GM21367 (cell line): Measurements from ENCODE around the gene TMEM202.
A peak's percentile ranks its signal among the peaks of the same experiment; 100 is the strongest.
"Not testable (repeated sequence)": the region's sequence is repeated elsewhere in the genome, so short reads cannot be mapped to it uniquely, and the experiment has no call there.

Source experiments
- ATAC-seq: cut with Tn5 transposase; IDR thresholded peaks from one replicate; pipeline ENCODE4 v1.9.1; 2021; ENCODE audit not compliant: unreplicated experiment

TMEM202 gene, protein sequence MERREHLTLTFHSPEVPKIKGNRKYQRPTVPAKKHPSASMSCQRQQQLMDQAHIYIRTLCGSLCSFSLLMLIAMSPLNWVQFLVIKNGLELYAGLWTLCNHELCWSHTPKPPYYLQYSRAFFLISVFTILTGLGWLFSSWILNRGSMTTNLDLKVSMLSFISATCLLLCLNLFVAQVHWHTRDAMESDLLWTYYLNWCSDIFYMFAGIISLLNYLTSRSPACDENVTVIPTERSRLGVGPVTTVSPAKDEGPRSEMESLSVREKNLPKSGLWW

DNA sequence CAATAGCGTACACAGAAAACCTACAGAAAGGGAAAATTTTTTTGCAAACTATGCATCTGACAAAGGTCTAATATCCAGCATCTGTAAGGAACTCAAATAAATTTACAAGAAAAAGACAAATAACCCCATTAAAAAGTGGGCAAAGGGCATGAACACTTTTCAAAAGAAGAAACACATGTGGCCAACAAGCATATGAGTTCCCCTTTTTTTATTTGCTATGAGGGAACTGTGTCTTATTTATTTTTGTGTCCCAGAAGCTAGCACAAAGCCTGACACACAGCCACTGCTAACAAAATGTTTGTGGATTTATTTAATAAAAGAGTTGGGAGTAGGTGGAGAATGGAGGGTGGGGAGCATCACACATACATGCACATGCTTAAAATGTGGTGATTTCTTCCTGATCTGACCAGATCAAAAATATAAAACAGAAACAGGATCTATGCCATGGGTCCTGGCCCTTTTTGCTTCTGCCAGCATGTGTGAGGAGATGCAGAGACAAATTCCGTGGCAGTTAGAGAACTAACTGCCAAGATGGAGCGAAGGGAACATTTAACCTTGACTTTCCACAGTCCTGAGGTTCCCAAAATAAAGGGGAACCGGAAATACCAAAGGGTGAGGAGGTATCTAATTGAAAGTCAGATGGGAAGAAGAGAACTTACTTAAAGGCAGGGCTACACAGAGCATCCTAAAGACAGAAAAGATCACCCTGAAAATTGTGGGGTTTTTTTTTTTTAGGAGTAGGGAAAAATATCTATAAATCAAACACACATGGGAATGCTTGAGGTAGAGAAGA lies at the start of gene TMEM202:
Gene TMEM202, plus strand, starts transcription at position 510 of the 793 bp plus-strand sequence. Its CDS starts 22 bp downstream, at position 532.
- ATAC-seq: no peak

DNA sequence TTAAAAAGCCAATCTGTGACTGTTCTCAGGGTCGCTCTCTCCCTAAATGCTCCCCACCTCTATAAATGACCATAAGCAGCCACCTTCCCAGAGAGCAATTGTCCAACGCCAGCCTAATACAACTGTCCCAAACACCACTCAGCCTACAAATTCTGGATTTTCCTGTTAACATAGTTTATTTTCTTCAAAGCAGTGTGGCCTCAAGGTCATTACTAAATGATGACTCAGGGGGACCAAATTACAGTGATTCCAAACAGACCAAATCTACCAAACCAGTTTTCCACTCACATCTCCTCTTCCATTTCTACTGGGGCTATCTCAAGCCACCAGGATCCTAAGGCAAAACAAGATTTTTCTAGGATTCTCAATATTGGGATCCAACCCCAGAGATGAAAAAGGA lies 44.8 kb upstream of the TMEM202 start:
- no peak for ATAC-seq

DNA sequence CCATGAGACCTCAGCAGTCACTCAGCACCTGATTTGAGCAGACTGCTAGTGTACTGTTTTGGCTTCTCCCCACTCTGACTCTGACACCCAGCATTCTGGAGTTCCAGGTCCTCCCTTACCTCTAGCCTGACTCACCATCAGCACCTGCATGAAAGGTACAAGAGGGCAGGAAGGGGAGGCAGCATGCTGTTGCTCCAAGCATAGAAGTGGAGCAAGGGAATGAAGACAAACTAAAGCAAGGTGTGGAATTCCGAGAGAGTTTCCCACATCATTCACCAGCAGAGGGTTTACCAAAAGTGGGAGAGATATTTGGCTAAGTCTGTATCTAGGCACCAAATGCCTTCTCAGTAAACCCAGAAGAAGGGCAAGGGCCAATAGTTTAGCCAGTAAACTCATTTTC lies 43.6 kb upstream of the TMEM202 start:
- no peak for ATAC-seq

DNA sequence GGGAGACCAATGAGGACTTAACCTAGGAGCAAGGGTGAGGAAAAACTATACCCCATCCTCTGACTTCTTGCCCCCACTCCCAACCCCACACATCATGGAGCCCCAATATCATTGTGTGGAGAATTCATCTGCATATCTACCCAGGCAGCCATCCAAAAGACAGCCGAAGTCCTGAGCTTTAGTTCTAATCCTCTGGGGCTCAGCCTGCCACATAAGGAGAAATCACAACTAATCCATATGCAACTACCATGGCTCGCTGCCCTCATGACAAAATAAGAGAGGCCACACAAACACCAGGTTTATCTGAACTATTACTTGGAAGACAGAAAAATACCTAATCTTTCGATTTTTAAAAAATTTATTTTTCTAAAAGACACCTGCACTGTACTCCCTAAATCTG lies 40.0 kb upstream of the TMEM202 start:
- no peak for ATAC-seq

DNA sequence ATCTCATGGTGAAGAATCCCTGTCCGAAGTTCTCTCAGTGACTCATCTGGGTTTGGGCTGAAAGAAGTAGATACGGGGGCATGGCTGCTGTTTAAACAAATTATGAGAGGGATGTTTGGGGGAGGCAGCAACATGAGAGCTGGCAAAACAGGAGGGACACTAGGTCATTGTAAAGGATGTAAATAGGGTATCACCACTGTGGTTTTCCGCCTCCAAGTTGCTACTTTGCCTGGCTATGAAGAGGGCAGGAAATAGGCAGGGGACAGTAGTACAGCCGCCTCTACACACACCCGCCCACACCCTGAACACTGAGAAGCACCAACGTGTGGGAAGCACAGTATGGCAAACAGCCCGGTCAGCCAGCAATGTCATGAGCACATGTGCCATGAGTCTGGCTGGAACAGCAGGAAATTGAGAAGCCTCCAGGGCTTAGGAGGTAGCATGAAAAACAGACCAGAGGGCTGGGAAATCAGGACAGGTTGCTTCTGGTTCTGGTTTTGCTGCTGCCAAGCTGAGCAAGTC lies 39.4 kb upstream of the TMEM202 start:
- ATAC-seq: no peak

DNA sequence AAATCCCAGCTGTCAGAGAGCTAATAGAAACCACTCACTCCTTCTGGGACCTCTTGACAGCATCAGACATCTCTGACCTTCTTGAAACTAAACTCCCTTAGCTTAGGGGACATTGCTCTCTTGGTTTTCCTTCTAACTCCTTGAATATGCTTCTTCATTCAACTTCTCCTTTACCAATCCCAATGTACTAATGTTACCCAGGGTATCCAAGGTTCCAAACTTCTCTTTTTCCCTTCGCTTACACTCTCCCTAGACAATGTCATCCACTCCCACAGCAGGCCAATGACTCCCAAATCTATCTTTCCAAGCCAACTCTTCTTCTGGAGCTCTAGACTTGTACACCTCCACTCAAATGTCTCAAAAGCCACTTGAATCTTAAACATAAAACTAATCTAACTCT lies 36.9 kb upstream of the TMEM202 start:
- no peak for ATAC-seq

DNA sequence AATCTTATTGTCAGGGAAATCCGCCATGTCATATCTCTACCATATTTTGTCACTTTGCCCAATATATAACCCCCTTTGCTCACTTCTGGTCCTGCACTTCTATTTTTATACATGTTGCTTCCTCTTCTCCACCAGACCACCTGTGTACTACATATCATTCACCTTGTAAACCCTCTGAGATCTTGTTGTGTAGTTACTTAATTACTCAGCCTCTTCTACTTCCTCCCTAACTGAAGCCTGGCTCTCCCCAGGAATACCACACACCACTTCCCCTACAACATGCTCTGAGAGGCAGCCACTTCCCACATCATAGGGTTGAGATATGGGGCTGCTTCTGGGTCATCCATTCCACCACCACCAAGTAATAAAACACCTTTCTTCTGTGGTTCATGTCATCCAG lies 32.3 kb upstream of the TMEM202 start:
- ATAC-seq: peak; percentile 74

DNA sequence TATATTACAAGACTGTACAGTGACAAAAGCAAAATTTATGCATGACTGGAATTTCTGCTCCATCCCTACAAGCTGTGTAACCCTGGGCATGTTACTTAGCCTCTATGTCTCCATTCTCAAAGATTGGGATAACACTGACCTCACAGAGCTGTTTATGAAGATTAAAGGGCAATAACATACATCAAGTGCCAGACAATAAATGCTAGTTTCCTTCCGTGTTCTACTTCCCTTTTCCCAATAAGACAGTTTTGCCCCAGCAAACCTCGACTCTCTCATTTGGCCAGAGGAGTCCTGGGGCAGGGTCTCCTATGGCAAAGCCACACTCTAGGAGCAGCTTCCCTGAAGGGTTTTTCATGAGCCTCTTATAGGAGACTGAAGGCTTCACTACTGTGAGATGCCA lies 29.8 kb upstream of the TMEM202 start:
- ATAC-seq: no peak

DNA sequence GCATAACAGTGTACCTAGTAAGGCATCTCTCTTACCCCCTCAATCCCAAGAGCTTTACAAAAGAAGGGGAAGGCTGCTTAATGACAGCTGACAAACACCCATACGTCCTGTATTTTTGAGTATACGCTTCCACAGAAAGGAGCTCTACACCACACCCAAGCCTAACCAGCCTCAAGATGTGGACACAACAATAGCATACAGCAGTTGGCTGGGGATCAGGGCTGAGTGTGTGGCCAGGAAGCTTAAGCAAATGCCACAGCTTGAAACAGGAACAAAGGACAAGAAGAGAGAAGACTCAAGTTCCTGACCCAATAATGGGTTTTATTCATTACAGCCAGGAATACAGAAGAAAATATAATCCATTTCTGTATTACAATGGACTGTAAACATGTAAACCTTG lies 29.2 kb upstream of the TMEM202 start:
- ATAC-seq: no peak

DNA sequence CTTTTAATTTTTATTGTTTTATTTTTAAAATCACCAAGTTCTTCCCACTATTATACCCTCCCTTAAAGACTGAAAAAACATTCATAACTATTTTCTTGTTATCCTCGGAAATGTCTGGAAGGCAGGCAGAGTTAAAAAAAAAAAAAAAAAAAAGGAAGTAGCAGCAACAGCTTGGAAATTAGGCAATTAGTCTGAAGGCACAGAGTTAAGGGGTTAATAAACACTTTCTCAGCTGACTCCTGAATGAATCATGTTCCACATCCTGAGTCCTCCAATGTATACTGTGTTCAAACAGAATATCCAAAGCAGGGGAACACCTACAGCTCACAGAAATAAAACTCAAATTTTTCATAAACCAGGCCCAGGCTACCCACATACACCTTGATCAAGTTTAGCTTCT lies 28.1 kb upstream of the TMEM202 start:
- ATAC-seq: no peak

DNA sequence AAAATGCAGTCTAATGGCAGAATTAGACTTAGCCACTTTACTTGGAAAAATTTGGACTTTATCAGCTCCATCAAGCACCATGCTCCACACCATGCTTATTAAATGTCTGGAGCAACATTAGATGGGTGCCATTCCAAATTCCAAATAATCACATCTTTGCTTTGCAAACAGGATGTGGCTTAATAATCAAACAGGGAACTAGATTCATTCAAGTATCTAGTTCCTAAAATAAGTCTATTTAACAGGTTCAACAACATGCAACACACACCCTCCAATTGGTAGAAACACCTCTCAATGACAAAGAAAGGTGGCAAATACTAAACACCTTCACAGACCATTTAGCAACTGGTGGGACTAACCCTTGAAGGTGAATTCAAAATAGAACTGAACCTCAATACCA lies 25.7 kb upstream of the TMEM202 start:
- no peak for ATAC-seq

DNA sequence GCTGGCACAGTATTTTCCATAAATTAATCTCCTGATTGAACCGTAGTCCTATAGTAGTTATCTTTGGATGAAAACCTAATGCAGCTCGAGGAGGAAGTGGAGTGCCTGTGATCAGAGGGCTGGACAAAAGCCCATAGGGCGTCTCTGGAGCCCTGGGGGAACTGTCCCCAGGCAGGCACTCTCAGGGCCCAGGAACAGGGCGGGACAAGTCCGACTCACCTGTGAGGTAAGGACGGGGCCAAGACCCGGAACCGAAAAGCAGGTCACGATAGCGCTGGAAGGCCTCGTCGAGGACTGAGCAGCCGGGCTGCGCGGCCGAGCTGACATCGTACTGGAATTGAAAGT lies 22.6 kb upstream of the TMEM202 start:
- ATAC-seq: peak; percentile 41

DNA sequence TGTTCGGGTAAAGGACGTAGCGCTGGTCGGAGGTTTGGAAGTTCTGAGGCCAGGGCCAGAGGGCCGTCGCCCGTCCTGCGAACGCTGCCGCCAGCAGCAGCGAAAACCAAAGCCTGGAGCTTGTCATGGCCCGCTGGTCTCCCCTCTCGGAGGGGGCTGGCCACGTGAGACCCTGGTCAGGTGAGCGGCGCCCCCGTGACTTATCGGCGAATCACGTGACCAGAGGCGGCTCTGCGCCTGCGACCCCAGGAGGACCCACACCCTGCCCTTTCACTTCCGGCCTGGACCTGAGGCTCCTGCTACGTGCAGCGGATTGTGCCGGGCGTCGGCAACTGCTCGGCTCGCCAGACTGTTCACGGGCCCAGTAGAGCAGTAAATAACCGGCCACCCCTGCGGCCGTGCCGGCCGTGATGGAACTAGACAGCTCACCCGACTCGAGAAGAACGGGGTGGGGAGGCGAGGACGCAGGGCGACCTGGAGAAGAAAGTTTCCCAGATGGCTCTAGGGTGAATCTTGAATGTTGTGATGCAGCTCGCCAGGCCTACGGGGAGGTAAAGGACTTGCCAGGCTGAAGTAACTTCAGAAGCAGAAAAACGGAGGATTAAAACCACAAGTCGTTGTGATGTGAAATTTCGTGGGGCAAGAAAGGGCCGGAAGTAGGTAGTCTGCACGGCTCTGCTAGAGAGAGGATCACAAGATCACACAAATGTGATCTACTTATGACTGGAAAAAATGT lies 22.1 kb upstream of the TMEM202 start, which contains the start of gene HEXA:
Gene HEXA, minus strand, starts transcription at position 169 of the 736 bp plus-strand sequence. Its CDS starts 42 bp downstream, at position 127.
- ATAC-seq: peak; percentile 57

DNA sequence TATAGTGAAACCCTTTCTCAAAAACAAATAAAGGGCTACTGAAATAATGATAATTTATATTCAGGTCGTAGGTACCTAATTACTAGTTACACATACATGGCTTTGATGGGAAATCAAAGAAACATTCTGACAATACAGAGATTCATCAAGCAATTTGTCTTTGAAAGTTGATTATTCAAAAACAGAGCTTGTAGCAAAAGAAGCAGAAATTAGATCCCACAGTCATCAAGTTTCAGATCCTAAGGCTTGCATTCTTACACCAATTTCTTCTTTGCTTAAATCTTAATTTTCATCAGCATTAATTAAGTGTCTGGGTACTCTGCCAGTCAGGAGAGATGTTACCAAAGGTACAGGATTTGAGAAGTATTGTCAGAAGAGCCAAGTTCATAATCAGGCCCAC lies 20.8 kb upstream of the TMEM202 start:
- ATAC-seq: no peak

DNA sequence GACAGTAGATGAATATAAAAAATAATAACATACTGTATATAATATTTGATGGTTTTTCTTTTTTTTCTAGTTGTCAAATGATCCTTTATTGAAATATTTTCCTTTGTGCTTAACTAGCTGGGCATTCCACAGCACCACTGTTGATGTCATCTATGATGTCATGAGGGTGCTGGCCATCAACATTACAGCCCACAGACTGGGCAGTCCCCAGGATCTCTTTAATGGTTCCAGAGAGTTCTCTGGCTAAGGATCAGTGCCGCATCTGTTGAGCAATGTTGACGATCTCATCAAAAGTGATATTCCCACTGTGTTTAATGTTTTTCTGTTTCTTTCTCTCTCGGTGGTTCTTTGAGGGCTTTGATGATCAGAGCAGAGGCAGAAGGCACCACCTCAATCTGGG lies 19.0 kb upstream of the TMEM202 start:
- ATAC-seq: not testable (repeated sequence)

DNA sequence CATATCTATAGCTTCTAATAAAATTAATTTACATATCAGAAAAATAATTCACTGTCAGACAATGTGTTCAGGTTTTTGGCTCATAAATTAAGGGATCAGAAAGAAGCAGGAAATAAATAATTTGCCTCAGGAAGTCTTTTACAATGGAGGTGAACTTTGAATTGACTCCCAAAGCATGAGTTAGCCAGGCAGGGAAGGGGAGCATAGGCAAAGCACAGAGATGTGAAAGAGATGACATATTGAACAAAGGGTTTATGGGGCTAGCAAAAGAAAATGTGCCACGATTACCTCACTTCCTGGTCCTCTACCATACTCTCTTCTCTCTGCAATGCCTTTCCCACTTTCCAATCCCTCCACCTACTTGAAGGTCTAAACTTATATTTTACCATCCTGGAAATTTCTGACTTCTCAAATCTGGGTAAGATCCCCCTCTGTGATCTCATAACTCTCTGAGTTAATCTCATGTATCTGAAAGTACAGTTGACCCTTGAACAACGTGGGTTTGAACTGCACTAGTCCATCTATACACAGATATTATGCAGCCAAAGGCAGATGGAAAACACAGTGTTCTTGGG lies 18.2 kb upstream of the TMEM202 start:
- no peak for ATAC-seq

DNA sequence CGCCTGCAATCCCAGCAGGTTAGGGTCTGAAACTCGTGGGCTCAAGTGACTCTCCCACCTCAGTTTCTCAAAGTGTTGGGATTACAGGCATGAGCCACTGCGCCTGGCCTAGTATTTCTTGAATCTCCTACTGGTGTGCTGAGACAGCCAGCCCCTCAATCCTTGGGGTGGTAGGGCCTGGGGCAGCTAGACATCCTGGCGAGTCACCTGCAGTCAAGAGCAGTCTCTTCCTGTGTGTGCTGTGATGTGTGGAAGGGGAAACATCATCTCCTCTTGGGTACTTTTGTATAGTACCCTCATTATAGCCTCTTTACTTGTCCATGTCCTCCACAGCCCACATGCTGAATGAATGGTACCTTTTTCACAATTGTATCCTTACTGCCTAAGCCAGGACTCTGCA lies 17.4 kb upstream of the TMEM202 start:
- no peak for ATAC-seq

DNA sequence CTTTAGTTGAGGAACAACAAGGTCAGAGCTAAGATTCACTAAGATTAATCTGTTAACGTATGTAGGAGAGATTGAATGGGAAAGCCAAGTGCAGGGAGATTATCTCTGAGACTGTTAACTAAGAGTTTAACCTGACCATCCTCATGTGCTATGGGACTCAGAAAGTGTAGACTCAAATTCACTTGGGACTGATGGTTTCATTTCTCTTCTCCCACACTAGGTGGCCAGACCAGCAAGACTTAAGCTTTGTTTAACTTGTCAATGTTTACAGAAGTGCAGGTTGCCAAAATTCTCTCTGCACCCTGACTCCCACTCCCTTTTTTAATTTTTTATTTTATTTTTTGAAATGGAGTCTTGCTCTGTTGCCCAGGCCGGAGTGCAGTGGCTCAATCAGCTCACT lies 16.0 kb upstream of the TMEM202 start:
- no peak for ATAC-seq

DNA sequence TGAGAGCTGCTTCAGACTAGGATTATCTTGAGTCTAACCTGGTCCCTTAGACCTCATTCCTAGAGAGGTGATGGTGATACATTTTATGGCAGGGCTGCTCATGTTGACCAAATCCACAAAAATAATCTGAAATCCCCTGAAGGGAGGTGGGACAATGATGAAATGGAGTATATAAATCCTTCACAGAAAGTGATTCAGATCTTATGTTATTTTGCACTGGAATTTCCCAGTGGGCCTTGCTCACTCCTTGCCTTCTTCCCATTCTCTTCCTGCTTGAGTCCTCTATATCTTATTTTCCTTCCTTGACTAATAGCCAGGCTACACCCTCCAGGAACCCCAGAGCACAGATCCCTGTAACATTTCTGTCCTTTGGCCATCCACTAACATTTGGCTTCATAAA lies 10.4 kb upstream of the TMEM202 start:
- ATAC-seq: no peak

DNA sequence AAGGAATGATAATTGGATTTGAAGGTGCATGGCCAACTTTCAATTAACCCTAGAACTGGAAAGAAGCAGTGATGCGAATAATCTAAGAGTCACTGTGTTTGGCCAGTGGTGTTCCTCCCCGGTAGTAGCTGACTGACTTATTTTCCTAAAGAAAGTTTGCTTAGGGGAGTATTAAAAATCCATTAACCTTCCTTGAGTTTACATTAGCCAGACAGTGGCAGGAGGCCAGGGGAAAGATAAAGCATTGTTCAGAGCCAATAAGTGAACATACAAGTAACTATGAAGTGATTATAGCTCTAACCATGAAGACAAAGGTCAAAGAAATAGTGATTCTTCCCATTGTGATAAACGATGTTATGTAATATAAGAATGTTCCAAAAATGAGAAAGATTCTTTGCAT lies 8.9 kb upstream of the TMEM202 start:
- ATAC-seq: no peak

DNA sequence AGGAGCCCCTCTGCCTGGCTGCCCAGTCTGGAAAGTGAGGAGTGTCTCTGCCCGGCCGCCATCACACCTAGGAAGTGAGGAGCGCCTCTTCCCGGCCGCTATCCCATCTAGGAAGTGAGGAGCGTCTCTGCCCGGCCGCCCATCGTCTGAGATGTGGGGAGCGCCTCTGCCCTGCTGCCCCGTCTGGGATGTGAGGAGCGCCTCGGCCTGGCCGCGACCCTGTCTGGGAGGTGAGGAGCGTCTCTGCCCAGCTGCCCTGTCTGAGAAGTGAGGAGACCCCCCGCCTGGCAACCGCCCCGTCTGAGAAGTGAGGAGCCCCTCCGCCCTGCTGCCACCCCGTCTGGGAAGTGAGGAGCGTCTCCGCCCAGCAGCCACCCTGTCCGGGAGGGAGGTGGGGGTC lies 1.8 kb upstream of the TMEM202 start:
- ATAC-seq: not testable (repeated sequence)
